NCI-H2196 (cell line): Measurements from ENCODE around the gene LAMA3.
A peak's percentile ranks its signal among the peaks of the same experiment; 100 is the strongest.
"Not testable (repeated sequence)": the region's sequence is repeated elsewhere in the genome, so short reads cannot be mapped to it uniquely, and the experiment has no call there.

Experiments used
- DNase-seq: peaks from one replicate; lab custom pipeline; 2025; ENCODE audit not compliant: unreplicated experiment; lab: John Stamatoyannopoulos, UW

LAMA3 gene

DNA sequence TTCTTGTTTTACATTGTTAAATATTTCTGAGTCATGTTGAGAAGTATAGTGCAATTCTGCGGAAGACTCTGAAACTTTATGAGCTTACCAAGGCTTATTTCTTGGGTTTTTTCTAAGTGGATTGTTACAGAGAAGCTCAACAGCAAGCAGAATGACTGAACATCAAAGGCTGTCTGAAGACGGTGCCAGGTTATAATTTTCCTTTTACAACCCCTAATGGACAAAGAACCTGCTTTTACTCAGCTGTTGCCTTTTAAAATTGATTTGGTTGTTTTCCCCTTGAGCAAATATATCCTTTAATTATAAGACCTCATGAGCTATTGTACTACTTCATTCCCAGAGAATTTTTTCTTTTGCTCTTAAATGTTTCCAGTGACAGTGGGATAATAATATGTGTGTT is 41.6 kb downstream of the LAMA3 start:
- DNase-seq = no peak

DNA sequence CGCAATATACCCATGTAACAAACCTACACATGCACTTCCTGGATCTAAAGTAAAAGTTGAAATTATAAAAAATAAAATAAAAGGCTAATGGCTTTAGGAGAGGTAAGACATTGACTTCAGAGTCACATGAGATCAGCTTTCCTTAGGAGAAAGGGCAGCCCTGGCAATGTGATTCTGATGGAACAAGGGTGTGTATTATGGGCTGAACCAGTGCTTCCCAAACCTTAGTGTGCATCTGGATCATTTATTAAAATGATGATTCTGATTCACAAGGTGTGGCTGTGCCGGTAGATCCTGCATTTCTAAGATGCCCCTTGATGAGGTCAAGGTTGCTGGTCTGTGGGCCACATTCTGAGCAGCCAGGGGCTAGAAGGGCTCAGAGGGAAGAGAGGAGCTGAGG is 42.6 kb downstream of the LAMA3 start:
- no peak for DNase-seq

DNA sequence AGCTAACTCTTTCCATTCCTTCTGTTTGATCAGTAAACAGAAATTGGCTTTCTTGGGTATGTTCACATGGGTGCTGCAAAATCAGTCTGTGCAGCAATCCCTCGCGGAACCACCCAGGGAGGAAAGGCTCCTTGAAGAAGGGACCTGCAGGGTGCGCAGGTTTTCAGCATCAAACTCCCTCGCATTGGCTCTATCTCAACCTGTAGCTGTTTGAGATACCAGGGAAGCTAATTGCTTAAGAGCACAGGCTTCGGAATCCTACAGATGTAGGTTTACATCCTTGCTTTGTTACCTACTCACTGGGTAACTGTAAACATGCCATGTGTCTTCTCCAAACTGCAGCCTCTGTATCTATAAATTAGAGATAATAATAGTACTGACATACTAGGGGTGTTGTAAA is 43.2 kb downstream of the LAMA3 start:
- DNase-seq = no peak

DNA sequence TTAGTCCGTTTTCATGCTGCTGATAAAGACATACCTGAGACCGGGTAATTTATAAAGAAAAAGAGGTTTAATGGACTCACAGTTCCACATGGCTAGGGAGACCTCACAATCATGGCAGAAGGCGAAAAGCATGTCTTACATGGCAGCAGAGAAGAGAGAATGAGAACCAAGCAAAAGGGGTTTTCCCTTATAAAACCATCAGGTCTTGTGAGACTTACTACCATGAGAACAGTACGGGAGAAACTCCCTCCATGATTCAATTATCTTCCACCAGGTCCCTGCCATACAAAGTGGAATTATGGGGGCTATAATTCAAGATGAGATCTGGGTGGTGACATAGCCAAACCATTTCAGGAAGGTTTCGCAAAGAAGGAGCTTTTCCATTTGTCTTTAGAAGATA is 44.0 kb downstream of the LAMA3 start:
- DNase-seq = not testable (repeated sequence)

DNA sequence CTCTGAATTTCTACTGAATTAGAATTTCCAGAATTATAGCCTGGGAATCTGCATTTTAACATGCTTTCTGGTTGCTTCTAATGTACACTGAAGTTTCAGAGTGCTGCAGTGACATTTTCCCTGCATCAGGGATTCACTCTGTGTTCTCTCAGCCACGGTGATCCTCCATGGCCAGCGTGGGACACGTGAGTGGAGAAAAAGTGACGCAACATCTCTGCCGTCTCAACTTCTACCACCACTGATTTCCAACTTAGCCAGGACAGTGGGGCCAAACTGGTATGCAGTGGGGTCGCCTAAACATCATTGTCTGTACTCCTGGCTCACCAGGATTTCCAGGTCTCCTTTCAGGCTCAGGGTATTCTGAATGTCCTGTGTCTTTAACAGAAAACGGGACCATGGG is 44.6 kb downstream of the LAMA3 start:
- no peak for DNase-seq

DNA sequence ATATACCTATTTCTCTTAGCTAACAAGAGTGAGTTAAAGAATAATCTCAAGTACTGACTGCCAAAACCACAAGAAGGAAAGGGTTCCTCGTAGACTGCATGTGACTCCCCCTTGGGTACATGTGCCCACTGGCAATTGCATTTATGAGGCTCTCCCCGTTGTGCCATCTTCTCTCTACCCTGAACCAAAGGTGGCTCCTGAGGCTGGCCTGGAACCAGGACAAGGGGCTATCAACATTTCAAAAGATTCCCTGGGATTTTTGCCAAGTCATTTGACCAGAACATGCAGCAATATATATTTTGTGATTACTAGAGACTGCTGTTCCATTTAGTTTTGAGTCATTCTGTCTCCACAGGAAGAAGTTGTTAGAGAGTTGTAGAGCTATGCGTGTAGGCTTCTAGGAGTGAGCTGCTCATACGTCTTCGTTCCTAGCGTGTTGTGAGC is 45.8 kb downstream of the LAMA3 start:
- DNase-seq = no peak

DNA sequence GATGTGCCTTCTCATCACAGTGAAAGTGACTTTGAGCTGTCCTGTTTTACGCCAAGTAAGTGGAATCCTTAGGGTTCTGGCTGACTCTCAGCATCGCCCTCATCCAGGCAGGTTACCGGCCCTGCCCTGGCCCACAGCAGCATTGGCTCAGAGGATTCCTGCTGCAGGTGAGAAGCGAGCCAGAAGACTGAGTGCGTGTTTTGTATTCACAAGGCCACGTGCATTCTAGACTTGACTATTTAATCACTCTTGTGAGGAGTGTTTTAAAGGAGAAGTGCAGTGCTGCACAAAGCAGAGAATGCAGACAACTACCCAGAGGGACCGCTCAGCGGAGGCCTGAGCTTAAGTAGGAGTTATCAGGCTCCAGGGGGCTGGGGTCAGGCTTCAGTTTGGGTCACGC is 48.3 kb downstream of the LAMA3 start:
- no peak for DNase-seq

DNA sequence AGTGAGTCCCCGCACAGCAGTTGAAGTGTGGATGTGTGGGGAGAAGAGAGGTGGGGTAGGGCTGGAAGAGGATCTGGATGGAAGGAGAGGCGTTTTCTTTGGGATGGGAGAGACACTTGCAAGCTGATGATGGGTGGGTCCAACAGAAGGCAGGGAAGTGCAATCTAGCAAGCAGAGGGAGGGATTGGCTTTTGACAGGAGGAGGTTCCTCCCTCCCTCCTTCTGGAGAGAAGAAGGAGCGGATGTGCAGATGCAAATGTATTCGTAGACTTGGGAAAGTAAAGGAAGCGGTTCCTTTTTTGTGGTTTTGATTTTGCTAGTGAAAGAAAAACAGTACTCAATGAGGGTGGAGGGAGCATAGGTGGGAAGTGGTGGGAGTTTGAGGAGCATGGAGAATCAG is 48.9 kb downstream of the LAMA3 start:
- DNase-seq = no peak

DNA sequence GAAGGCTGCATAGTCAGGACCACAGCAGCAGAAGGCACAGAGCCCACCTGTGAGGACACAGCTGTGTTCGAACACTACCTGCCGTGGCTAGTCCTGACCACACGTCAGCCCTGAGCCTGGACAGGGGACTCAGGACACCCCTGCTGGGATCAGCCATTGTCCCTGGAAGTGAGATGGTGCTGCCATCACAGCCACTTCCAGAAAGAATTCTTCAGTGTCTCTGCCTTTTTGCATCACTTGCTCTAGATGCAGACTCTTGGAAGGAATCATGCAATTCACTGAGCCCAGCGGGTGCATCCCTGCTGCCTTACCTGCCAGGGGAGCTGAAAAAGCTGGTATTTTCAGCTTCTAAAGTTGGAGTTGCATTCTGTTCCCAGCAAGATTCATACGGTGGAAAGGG is 49.3 kb downstream of the LAMA3 start:
- DNase-seq = no peak

DNA sequence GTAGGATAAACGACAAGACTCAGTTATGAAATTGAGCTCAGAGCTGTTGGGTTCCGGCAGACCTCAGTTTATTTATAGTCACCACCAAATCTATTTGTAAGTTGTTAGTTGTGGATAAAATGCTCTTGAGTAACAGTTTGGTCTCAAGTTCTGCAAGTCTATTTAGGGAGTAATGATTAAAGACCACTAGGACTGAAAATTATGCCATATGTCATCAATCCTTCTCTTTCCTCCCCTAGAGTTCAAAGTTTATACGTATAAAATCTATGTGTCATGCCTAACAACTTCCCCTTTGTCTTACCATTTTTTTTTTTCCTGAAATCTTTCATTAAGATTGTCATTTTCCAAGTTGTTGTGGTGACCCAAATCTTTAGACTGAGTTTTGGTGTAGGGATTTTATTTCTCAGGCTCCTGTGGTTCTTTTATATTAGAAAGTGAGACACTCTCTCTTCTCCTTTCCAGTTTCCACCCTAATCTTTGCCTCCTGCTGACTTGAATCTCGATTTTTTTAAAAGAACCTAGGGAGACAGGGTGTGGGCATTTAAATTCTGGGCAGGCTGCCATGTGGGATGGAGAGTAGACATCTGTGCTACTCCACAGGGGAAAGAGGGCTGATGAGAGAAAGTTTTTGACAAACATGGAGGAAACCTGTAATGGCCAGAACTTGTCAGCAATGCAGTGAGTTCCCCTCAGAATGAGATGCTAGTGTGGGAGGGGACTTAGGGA is 51.0 kb downstream of the LAMA3 start:
- no peak for DNase-seq

DNA sequence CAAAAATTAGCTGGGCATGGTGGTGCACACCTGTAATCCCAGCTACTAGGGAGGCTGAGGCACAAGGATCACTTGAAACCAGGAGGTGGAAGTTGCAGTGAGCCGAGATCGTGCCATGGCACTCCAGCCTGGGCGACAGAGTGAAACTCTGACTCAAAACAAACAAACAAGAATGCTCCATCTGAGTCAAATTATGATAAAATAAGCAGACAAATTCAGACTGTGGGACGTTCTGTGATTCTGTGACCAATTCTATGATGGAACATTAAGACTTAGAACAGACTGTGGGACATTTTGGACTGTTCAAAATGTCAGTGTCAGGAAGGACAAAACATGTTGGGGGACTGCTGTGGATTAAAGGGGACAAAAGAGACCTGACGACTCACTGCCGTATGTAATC is 52.7 kb downstream of the LAMA3 start:
- not testable (repeated sequence) for DNase-seq

DNA sequence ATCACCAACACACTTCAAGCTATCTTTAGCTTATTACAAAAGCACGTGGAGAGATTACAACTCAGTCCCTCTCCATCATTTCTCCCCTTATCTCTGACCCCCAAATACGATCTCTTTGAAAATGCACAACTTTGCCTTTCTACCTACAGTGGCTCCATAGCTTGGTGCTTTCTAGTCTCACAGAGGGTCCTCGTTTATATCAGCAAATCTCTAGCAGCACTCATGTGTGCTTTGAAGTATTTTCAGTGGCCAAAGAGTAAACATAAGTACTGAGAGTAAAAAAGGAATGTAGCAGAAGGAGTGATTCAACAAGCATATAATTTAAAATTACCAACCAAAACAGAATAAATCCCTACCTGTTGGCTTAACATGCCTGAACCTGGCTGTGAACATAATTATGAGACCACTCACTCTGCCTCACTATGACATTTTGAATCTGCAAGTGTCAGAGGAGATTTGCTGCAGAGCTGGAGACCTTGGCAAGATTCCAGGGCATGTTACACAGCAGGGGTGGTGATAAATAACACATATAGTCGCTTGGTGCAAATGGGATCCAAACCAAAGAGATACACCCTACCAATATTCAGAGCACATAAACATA is 54.6 kb downstream of the LAMA3 start:
- no peak for DNase-seq

DNA sequence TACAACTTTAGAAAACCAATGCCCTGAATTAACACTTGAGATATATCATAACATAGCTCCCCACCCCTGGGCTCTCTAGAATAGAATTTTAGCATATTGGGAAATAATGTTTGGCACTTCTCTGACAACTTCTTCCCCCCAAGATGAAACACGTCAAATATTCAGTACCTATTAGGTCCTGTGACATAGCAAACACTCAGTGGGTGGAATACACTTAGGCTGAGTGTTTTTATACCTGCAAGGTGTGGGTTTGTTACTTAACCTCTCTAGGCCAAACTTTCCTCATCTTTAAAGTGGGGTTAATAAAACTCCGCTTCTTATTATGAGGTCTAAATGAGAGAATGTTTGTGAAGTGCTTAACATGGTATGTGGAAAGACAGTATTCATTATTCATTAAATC is 56.1 kb downstream of the LAMA3 start:
- DNase-seq = no peak

DNA sequence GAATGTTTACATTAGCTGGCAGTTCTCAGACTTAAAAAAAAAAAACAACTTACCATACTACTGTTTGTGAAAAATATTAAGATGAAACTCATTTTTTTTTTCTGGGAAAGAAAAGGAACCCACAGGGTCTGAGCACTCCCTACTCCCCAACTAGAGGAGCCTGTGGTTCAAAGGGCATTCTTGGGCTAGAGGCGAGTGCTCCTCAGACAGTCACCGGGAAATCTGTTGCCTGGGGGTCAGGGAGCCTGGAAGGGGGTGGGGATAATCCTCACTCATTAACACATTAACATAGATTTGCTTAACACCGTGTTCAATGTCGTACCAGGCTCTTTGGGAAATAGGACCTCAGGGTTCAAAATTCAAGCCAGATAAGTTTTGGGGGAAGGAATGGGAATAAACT is 57.6 kb downstream of the LAMA3 start:
- DNase-seq = no peak

DNA sequence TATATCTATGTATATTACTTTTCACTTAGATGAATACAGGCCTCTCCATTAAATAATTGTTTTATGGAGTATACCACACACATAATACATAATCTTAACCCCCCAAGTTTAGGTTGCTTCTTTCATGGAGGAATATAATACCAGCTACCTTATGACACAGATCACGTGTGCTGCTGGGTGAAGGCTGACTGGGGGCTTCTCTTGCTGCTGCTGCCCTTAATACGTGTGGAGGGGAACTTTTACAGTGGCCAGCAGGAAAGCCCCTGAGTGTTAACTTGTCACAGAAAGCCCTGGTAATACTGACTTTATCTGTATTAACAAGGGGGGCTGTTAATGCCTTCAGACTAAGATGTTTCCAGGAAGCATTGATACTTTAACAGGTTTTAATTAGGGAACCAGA is 63.1 kb downstream of the LAMA3 start:
- DNase-seq = no peak

DNA sequence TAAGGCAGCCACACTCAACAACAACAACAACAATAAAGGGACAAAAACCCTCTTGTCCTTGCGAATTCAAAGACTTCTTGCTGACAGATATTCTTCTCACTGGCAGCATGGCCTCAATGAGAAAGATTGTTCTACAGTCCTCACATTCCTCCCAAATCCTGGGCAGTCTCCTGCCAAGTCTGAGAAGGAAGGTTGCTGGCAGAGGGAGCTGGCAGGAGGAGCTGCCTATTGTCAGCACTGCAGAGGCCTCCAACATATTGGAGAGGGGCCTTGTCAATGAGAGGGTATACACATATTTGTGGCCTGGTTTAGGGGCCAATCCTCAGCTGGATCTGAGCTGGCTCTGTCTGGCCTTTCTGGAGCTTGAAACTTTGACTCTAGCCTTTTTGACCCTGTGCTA is 63.5 kb downstream of the LAMA3 start:
- no peak for DNase-seq

DNA sequence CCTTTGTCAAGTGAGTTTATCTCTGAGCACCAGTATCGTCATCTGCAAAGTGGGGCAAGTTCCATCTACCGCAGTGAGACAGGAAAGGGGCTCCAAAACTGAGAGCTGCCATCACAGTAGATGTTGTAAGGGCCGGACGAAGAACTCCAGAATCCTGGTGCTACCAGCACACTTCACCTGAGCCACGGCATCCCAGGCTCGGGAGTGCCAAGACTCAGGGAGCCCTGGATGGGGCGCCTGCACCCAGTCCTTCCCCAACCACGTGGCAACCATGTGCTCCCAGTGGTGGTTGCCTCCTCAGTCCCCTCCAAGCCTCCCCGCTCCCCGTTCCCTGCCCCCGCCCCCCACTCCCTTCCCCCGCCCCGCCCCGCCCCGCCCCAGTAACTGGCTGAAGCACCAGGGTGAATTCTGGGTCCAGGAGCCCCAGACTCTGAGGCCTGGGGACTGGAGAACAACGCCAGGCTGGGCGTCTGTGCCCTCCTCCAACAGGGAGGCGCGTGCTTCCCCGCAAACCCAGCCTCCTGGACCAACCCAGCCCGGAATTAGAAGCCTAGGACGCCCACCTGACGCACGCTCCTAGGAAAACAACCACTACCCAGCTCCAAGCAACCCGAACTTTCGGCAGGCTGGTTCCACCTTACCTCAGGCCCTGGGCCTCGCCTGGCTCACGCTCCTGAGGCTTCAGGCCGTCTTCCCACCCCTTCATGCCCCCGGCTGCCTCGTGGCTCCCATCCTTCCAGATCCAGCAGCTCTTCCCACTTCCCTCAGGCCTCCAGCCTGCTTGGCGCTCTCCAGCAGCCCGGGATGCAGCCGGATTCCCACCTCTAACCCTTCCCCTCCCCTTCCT is 67.6 kb downstream of the LAMA3 start:
- no peak for DNase-seq

DNA sequence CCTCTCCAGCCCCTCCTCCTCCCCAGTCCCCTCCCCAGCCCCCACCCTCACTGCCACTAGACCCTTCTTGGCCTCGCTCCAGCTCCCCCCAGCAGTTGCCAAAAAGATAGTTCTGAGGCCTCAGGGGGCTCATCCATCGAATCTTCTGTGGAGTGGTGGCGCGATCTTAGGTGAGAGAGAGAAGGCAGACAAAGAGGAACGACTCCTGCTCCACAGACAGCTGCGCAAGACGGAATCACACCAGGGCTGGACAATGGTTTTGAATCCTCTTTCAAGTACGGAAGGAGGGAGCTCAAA is 68.1 kb downstream of the LAMA3 start:
- DNase-seq = no peak

DNA sequence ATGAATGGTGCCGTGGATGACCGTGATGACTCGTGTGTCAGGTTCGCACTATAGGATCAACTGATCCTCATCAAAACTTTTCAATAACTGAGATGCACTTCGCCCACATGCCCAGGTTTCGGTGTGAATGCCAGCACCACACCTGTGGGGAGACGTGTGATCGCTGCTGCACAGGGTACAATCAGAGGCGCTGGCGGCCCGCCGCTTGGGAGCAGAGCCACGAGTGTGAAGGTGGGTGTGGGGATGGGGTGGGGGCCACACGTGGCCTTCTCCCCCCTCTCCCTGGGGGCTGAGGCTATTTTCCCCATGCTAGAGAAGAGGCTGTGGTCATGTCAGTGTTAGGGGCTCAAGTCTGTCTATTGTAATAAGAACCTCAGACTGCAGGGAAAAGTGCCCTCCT is 69.0 kb downstream of the LAMA3 start:
- no peak for DNase-seq

DNA sequence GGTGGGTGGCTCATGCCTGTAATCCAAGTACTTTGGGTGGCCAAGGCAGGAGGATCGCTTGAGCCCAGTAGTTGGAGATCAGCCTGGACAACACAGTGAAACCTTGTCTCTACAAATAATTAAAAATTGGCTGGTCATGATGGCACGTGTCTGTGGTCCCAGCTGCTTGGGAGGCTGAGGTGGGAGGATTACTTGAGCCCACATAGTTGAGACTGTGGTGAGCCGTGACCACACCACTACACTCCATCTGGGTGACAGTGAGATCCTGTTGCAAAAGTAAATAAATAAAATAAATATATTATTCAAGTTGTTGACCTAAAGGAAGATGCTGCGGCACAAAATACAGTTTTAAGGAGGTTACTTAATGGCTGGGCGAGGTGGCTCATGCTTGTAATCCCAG is 72.7 kb downstream of the LAMA3 start:
- peak; percentile 12 for DNase-seq

DNA sequence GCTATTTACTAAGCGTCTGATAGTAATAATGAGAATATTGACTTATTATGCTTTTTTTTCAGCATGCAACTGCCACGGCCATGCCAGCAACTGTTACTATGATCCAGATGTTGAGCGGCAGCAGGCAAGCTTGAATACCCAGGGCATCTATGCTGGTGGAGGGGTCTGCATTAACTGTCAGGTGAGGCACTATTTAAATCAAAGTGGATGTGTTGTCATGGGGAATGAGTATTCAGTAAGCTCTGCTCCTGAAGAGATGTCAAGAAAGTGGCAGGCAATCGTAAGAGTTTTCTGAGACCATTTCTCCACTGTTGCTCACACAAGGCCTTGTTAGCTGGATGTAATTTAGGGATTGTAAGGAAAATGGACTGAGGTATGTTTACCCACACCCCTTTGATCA is 74.1 kb downstream of the LAMA3 start:
- no peak for DNase-seq

DNA sequence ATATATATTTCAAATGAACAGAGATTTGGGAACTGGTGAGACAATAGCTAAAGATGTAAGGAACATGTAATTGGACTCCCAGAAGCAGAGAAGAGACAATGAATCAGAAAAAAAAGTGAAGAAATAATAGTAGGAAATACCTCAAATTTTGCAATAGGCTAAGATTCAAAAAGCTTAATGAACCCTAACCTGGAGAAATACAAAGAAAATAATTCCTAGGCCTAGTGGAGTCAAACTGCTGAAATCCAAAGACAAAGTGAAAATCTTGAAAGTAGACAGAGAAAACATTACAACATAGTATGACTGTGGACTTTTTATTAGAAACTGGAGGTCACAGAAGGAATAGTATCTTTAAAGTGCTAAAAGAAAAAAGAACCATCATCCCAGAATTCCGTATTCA is 76.7 kb downstream of the LAMA3 start:
- DNase-seq = no peak
